K562 (cell line): ENCODE results near the gene DHX8. TPM values are rescaled to one million over a fixed set of nuclear protein-coding genes. Genes with fewer than 3 reads are reported as not detected.

Source experiments
- BRD9 ChIP-seq: fragments of 450-650 bp; IDR thresholded peaks from 2 replicates; pipeline ENCODE4 v1.6.1; 2018; ENCODE audit warnings: low read depth; ENCODE audit not compliant: partially characterized antibody
- CTBP1 ChIP-seq: fragments of 450-650 bp; IDR thresholded peaks from 2 replicates; pipeline ENCODE4 v1.6.1; 2016; ENCODE audit warnings: borderline replicate concordance
- ELF4 ChIP-seq: fragments of 450-650 bp; formaldehyde crosslinking; IDR thresholded peaks from 2 replicates; pipeline ENCODE4 v1.4.0; 2022; ENCODE audit warnings: missing genetic modification characterization
- HDAC3 ChIP-seq: fragments of 450-650 bp; IDR thresholded peaks from 2 replicates; pipeline ENCODE4 v1.6.1; 2018; ENCODE audit warnings: borderline replicate concordance, mild to moderate bottlenecking, moderate library complexity; ENCODE audit not compliant: partially characterized antibody
- L3MBTL2 ChIP-seq: fragments of 450-650 bp; IDR thresholded peaks from 2 replicates; pipeline ENCODE4 v1.6.1; 2016; ENCODE audit warnings: mild to moderate bottlenecking, moderate library complexity
- LEF1 ChIP-seq: fragments of 450-650 bp; IDR thresholded peaks from 2 replicates; pipeline ENCODE4 v1.6.1; 2016; ENCODE audit warnings: mild to moderate bottlenecking
- MAFK ChIP-seq: IDR thresholded peaks from 2 replicates; pipeline ENCODE4 v1.6.1; 2011; ENCODE audit warnings: low read length, improper control_type of control experiment
- MBD2 ChIP-seq: sonication (generic); IDR thresholded peaks from 2 replicates; pipeline ENCODE4 v1.6.1; 2016; ENCODE audit warnings: low read depth, borderline replicate concordance
- MIER1 ChIP-seq: fragments of 450-650 bp; IDR thresholded peaks from 2 replicates; pipeline ENCODE4 v1.6.1; 2016; ENCODE audit warnings: antibody characterized with exemption, mild to moderate bottlenecking, low read depth
- NR2C2 ChIP-seq, 2 experiments: fragments of 200-800 bp in 1 of 2; sonication (Bioruptor generic) in 1 of 2; sonication (generic) in 1 of 2; formaldehyde crosslinking in 1 of 2; IDR thresholded peaks; 2 replicates each; pipeline versions ENCODE4 v1.6.1 to v1.8.0; 2016 to 2022; ENCODE audit warnings: mild to moderate bottlenecking in 1 of 2, missing compliant biosample characterization in 1 of 2, missing genetic modification characterization in 1 of 2, missing genetic modification reagents in 1 of 2
- PHF8 ChIP-seq: fragments of 200-600 bp; sonication (generic); IDR thresholded peaks from 2 replicates; pipeline ENCODE4 v1.6.1; 2012; ENCODE audit warnings: mixed run types, mild to moderate bottlenecking, inconsistent platforms, low read length, moderate library complexity, borderline replicate concordance
- PML ChIP-seq: IDR thresholded peaks from 2 replicates; pipeline ENCODE4 v1.6.1; 2012; ENCODE audit warnings: low read length, inconsistent platforms
- RBM14 ChIP-seq: fragments of 200-400 bp; formaldehyde crosslinking; IDR thresholded peaks from 2 replicates; pipeline ENCODE4 v1.6.1; 2018; ENCODE audit warnings: low read depth, mild to moderate bottlenecking, low read length, moderate library complexity, borderline replicate concordance; ENCODE audit not compliant: insufficient read depth
- SREBF1 ChIP-seq: fragments of 150-350 bp; IDR thresholded peaks from 2 replicates; pipeline ENCODE4 v1.6.1; 2014; ENCODE audit warnings: antibody characterized with exemption, low read depth, low read length, borderline replicate concordance
- TAF7 ChIP-seq: fragments of 450-650 bp; IDR thresholded peaks from 2 replicates; pipeline ENCODE4 v1.6.1; 2016; ENCODE audit warnings: missing genetic modification characterization, missing compliant biosample characterization
- polyA plus RNA-seq, 8 experiments: library from polyadenylated mRNA; depleted of rRNA in 4 of 8; stranded (reverse) in 5 of 8; unstranded in 3 of 8; fragments of >200 nt; fragmentation: Nextera tagmentation in 2 of 8; fragmentation: Illumina TruSeq in 1 of 8; extraction: Ambion mirVana in 2 of 8; extraction: Trizol in 1 of 8; gene quantifications; 2 replicates each; pipeline versions ENCODE4 v1.2.1 to v1.2.3, GENCODE V29; 2011 to 2014; ENCODE audit warnings: inconsistent platforms in 1 of 8, missing spikeins in 1 of 8
- total RNA-seq, 7 experiments: library from RNA; depleted of rRNA in 6 of 7; stranded (reverse); fragments of >200 nt in 6 of 7; fragmentation: Illumina TruSeq in 2 of 7; extraction: Trizol in 2 of 7; gene quantifications; 2 replicates each; pipeline versions ENCODE4 v1.2.1 to v1.2.3, GENCODE V29; 2011 to 2021; ENCODE audit warnings: low replicate concordance in 1 of 7
- TF ChIP-seq, protein P1 (sequence below): fragments of 250-450 bp; sonication (Bioruptor Pico); IDR thresholded peaks from 2 replicates; pipeline ENCODE4 v1.8.0; 2021; ENCODE audit warnings: mild to moderate bottlenecking, moderate library complexity
- TF ChIP-seq, protein P2 (sequence below), 2 experiments: IDR thresholded peaks; 2 replicates each; pipeline ENCODE4 v1.6.1; 2012; ENCODE audit warnings: improper control_type of control experiment in 2 of 2, low read depth in 2 of 2, low read length in 2 of 2, borderline replicate concordance in 1 of 2
- TF ChIP-seq, protein P3 (sequence below): fragments of 450-650 bp; IDR thresholded peaks from 2 replicates; pipeline ENCODE4 v1.6.1; 2016; ENCODE audit warnings: missing biosample characterization, missing genetic modification characterization
- TF ChIP-seq, protein P4 (sequence below): fragments of 250-450 bp; sonication (Bioruptor Pico); IDR thresholded peaks from 2 replicates; pipeline ENCODE4 v1.5.0; 2021; ENCODE audit warnings: mild to moderate bottlenecking, moderate library complexity
- TF ChIP-seq, protein P5 (sequence below): fragments of 250-450 bp; sonication (Bioruptor Pico); IDR thresholded peaks from 2 replicates; pipeline ENCODE4 v1.9.0; 2021; ENCODE audit warnings: mild to moderate bottlenecking

The DHX8 gene
- total and polyA plus RNA-seq, 9 of the 15 experiments (the other 6 are each of a cell fraction or from before 2014, with no cell fraction given) = 16.7 to 42.5 (median 25.6) TPM

DNA sequence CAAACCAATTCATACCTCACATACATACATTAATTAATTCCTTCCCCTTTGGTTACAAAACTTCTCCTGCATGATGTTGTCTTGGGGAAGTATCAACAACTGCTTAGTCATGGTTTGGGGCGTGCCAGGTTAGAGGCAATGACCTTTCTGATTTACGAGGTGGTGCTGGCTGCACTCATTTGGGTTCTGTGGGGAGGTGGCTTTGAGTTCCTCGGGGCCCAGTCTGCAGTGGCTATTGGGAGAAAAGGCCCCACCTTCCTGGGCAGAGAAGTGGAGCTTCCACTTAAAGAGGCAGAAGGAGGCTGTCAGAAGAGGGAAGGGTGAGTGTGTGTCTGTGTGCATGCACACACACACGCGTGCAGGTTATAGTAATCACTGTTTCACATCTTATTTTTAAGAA lies 72.5 kb downstream of the DHX8 start (continued):
- TF ChIP-seq, protein P1, sequence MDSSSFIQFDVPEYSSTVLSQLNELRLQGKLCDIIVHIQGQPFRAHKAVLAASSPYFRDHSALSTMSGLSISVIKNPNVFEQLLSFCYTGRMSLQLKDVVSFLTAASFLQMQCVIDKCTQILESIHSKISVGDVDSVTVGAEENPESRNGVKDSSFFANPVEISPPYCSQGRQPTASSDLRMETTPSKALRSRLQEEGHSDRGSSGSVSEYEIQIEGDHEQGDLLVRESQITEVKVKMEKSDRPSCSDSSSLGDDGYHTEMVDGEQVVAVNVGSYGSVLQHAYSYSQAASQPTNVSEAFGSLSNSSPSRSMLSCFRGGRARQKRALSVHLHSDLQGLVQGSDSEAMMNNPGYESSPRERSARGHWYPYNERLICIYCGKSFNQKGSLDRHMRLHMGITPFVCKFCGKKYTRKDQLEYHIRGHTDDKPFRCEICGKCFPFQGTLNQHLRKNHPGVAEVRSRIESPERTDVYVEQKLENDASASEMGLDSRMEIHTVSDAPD = no peak
- peak; percentile 82 for TF ChIP-seq LEF1
- 0 out of 2 replicates have a peak, but pooled peaks have one; percentile 39 for TF ChIP-seq ELF4
- TF ChIP-seq, protein P2, sequence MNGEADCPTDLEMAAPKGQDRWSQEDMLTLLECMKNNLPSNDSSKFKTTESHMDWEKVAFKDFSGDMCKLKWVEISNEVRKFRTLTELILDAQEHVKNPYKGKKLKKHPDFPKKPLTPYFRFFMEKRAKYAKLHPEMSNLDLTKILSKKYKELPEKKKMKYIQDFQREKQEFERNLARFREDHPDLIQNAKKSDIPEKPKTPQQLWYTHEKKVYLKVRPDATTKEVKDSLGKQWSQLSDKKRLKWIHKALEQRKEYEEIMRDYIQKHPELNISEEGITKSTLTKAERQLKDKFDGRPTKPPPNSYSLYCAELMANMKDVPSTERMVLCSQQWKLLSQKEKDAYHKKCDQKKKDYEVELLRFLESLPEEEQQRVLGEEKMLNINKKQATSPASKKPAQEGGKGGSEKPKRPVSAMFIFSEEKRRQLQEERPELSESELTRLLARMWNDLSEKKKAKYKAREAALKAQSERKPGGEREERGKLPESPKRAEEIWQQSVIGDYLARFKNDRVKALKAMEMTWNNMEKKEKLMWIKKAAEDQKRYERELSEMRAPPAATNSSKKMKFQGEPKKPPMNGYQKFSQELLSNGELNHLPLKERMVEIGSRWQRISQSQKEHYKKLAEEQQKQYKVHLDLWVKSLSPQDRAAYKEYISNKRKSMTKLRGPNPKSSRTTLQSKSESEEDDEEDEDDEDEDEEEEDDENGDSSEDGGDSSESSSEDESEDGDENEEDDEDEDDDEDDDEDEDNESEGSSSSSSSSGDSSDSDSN (IDR thresholded peaks at IDR 0.05; ENCODE audit: borderline replicate concordance in 1 of 2, low read depth in 2 of 2, low read length in 2 of 2) = 0 out of 4 replicates have a peak, but pooled peaks of 1 of the 2 experiments have one; percentile 36
- no peak for TF ChIP-seq BRD9
- TF ChIP-seq MIER1 = no peak
- TF ChIP-seq CTBP1 = no peak; the same call in 1 of the 2 replicates
- no peak for TF ChIP-seq TAF7 (tag)
- TF ChIP-seq, protein P3, sequence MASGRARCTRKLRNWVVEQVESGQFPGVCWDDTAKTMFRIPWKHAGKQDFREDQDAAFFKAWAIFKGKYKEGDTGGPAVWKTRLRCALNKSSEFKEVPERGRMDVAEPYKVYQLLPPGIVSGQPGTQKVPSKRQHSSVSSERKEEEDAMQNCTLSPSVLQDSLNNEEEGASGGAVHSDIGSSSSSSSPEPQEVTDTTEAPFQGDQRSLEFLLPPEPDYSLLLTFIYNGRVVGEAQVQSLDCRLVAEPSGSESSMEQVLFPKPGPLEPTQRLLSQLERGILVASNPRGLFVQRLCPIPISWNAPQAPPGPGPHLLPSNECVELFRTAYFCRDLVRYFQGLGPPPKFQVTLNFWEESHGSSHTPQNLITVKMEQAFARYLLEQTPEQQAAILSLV (tag) = no peak
- TF ChIP-seq RBM14 = no peak
- peak; percentile 14; the same call in 1 of the 2 replicates for TF ChIP-seq L3MBTL2
- TF ChIP-seq, protein P4, sequence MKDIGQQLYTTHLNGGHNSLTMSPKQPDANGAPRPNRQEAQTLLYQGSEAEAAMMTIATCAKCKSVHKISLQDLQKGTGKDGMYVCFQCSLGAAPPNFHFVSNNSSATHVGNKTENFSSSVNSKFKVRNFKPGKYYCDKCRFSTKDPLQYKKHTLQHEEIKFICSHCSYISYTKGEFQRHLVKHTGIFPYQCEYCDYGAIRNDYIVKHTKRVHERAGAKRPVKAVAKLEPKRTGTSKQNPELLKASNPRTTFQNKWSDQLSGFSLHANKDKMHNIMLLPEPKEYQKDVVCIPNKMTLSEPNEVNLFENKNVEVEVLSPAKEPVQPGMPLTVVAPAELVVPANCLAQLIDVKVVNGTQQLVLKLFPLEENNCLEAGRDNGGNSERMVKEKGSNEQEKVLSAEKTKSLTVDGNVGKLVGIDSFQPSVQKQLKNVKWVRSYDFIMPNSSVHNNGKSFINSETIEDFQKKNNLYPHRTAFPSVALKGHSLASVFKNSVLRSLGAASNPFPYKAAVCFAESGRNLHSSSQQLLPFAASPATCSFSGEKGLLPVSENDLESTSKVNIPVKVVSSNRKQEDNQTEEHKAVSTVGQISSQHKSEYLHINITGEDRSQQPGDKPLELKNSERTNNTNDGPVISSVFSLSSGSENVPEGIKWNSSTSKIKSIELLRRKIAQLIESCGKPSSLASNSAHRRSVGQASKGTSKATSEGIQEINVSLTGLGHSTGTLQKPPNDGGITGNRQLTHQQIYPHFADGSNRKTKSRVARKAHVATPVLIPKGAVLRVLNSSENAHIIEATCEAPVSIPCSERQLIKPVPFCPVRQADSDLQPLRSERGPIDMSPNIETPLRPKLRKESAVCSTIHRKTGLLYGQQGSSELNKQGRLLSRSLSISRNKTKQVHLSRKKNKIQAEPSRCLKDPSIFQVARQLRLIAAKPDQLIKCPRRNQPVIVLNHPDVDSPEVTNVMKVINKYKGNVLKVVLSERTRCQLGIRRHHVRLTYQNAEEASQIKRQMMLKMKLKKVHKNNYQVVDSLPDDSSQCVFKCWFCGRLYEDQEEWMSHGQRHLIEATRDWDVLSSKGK (CRISPR knock-in tag) = no peak
- no peak for TF ChIP-seq PML
- no peak for TF ChIP-seq MBD2
- no peak; the same call in 1 of the 2 replicates for TF ChIP-seq PHF8
- TF ChIP-seq, protein P5, sequence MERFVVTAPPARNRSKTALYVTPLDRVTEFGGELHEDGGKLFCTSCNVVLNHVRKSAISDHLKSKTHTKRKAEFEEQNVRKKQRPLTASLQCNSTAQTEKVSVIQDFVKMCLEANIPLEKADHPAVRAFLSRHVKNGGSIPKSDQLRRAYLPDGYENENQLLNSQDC (CRISPR knock-in tag) = no peak
- TF ChIP-seq HDAC3 = peak; percentile 67
- peak; percentile 94 for TF ChIP-seq MAFK
- TF ChIP-seq NR2C2 (CRISPR knock-in tag; IDR thresholded peaks at IDR 0.05) = no peak
- TF ChIP-seq NR2C2 (tag; IDR thresholded peaks at IDR 0.05) = peak; percentile 93
- TF ChIP-seq SREBF1 = no peak
